ACHN (cell line): ENCODE data around the gene GRIP2.

Experiments
- DNase-seq: peaks from one replicate; pipeline ENCODE4 v3.0.0-alpha.2; 2015
- in situ Hi-C: cut with HindIII; loops from 2 replicates; pipeline ENCODE4 v1.10.0; 2017; ENCODE audit warnings: low sequenced_read_pairs, low pct_ligation_motif_present, low pct_unique_long_range_greater_than_20kb

The GRIP2 gene

DNA sequence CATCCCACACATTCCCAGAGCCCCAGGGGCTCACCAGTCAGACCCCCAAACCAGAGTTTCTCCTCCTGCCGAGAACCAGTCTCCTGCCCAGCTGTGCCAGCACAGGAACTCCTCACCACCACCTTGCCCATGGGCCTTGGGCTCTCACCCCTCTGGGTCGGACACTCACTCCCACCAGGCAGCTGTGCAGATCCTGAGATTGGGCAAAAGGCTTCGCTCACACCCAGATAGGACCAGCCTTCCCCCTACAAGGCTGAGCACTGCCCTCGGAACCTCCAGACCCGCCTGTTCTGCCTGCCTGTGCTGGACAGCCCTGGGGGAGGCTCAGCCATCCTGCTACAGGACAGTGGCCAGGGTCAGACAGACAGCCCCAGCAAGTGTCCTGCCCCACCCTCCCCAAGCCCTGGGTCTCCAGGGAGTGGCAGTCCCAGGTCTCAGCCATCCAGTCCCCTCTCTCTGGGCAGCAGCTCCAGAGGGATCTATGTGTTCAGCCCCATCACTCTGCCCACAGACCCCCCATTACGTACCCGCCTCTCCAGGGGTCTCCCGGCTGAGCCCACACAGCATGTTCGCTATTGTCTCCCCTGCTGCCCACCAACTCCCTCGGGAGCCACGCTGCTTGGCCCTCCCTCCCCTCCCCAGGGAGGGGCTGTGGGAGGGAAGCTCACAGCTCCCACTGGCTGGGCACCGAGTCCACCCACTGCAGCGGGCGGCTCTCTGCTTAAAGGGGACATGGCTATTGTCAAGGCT lies at the start of gene GRIP2:
Gene GRIP2 (minus strand): TSS at position 601 of the 750 bp plus-strand sequence. CDS start 34 bp downstream, at position 567.
- in situ Hi-C loops, result no loop called here
- no peak for DNase-seq

DNA sequence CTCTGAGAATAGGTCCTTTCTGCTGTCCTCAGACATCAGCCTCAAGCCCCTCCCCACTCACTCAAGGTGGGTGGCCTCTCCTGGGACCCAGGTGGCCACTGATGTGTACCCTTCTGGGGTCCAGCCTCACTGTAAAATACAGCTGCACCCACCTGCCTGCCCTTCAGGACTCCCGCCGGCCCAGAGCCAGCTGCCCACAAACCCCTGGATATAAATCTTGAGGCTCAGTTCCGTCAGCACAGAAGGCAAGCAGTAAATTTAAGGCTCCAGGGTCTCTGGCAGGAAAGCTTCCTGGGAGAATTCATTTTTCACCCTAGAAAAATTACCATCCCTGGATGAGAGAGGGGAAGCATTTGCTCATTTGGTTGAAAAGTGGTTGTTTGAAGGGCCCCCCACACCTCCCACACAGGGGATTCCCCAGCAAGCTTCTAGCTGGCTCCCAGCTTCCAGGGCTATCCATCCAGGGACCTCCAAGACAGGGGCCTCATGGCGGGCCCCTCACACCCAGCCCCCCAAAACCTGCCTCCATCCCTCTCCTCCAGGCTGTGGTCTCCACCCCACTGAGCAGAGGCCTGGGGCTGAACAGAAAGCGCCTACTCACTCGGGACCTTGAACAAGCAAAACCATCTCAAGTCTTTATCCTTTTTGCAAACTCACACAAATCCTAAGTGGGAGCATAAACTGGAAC lies 48.4 kb upstream of the GRIP2 start:
- no peak for DNase-seq
- in situ Hi-C loops, result no loop called here

DNA sequence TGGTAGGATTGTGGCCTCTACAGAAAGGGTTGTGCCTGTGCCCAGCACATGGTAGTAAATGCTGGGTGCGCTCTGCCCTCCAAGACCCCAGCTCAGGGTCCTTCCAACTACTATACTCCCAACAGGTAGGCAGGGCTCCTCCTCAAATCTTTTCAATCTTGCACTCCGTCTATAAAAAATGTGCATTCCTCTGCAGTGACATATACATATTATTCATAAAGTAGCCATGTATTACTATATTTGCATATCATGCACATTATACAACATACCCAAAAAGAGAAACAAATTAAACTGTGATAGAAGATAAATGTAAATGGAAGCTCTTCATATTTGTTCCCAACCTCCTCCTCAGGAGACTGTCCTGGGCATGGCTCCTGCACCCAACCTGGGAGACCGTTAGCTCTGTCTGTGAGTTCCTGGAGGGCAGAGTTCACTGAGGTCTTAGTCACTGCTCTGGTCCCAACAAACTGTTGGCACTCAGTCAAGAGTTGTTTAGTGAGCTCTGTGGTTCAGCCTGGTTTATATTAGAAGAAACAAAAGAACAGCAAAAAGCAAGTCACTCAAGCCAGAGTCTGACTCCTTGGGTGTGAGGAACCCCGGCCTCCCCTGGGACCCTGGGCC lies 47.7 kb upstream of the GRIP2 start:
- DNase-seq, result peak; percentile 41
- in situ Hi-C loops, result no loop called here

DNA sequence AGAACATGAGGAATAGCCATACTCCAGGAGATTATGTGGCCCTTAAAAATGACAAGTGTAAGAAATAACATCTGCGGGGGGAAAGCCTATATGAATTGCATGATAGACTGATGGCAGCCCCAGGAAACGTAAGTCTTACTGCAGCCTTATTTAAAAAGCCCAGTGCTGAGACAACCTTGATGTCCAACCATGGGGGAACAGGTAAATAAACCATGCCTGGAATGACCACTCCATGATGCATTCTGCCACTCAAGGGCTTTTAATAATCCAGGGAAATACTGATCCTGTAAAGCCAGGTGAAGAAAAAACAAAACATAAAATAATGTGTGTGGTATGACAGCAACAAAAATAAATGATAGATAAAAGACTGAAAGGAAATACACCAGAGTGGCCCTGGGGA lies 46.5 kb upstream of the GRIP2 start:
- no peak for DNase-seq
- in situ Hi-C loops, result no loop called here

DNA sequence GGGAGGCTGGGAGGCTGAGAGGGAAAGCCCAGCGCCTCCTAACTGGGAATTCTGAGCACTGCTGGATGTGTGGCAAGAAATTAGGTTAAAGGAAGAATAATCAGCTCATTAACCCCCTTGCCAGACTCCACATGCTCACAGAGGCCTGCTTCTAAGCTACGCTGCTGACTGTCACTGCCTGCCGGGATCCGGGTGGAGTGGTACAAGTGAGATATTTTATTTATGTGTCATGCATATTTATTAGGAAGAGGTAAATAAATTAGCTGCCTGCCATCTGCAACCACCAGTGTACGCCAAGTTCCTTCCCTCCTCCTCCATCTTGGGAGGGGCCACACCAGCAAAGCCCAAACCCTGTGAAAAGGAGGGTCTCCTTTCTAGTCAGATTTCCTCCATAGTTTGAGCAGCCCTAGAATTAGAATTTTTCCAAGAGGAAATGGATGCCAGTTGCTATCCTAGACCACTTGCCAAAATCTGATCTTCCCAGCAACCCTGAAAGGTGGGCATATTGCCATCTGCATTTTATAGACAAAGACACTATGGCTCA lies 43.5 kb upstream of the GRIP2 start:
- in situ Hi-C loops, result no loop called here
- DNase-seq, result no peak

DNA sequence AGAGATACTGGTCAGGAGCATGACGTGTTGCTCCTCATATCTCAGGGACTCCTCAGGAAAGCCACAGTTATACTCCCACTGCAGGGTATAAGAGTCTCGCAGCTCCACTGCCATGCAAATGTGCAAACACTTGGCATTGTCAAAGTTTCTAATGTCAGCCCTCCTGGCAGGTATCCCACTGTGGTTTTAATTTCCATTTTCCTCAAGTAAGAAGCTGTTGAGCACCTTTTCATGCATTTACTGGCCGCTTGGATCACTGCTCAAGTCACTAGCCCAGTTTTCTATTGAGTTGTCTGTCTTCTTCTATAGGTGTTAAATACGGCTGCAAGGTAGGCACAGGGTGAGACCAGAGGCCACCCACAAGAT lies 41.9 kb upstream of the GRIP2 start:
- in situ Hi-C loops, result no loop called here
- no peak for DNase-seq

DNA sequence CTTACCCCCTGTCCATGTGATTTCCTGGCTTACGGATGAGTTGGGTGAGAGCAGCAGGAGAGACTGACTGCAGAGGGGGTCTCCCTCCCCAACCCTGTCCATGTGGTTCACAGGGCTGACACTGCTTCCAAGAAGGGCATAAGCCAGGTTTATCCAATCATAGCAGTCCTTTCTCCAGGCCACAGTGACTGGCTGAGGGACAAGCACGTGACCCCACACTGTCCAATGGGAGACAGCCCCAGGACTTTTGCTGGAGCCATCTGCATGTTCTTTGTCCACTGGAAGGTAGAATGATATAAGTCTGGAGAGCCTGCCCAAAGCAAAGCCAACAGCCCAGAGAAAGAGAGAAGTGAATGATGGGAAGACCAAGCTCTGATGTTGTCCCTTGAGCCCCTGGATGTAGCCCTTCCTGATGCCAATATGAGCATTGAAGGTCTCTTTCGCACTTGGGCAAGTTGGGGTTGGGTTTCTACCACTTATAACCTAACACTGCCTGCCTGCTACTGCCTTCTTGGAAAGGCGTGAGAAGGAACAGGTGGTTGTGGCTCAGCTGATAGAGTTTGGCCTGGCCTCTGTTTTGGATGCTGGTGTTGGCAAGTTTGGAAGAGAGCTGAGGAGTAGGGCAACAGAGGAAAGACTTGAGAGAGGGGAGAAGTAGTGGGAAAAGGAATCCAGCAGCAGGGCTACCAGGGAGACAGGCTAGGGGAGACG lies 41.3 kb upstream of the GRIP2 start:
- in situ Hi-C loops, result no loop called here
- no peak for DNase-seq

DNA sequence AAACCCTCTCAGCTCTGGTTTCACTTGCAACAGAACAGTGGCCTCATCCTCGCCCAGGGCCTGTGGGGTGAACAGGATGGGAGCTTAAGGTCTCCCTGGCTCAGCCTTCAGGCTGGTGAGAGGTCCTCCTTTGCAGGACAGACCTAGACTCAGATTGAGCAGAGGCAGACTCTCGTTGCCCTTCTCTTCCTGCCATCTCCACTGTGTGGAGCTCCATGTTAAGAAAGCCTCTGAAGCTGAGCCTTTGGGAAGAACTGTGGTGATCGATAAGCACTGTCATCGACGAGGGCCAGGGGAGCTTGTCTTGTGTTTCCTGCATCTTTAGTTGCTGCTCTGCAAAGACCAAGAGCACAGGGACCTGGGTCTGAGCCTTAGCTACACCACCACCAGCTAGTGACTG lies 37.8 kb upstream of the GRIP2 start:
- no peak for DNase-seq
- in situ Hi-C loops, result no loop called here

DNA sequence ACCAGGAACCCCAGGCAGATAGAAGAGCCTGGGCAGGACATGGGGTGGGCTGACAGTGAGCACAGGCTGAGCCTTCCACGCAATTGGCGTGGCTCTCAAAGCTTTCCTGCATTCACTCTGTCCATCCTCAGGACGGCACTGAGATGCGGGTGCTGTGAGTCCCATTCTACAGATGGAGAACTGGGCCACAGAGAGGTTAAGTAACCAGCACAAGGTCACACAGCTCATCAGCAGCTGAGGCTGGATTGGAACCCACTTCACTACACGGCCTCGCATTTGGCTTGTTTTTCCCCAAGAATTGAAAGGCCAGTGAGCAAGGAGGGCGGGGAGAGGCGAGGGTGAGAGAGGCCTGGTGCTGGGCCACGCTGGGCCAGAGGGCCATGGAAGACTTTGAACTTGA lies 36.0 kb upstream of the GRIP2 start:
- in situ Hi-C loops, result no loop called here
- DNase-seq, result no peak

DNA sequence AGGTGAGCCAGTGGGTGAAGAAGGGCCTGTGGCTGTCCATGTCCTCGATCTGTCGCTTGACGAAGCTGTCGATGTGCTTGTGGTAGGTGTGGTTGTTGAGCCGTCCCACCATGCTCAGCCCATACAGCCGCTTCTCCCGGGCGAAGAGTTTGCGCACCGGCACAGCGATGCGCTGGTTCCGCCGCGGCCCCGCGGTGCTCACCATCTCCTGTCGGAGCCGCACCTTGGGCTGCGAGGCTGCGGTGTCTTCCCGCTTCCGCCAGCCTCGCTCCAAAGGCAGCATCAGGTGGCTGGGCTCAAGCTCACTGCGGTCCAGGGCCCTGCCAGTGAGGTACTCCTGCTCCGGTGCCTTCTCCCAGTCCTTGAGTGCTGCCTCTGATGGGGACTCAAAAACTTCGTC lies 34.0 kb upstream of the GRIP2 start:
- in situ Hi-C loops, result no loop called here
- no peak for DNase-seq

DNA sequence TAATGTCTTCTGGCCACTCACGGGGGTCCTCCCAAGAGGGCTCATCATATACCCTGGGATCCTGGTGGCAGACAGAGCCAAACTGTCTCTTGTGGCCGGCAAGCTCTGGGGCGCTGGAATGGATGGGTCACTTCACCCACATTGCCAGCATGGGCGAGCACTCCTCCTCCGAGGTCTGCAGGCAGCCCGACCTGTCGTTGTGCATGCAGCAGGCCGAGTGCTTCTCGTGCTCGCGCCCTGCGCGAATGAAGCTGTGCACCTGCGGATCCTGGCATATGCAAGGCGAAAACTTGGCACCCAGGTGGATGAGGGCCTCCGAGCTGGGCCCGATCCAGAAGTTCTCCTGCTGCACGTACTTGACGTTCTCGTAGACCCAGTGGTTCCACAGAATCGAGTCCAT lies 33.6 kb upstream of the GRIP2 start:
- no peak for DNase-seq
- in situ Hi-C loops, result no loop called here

DNA sequence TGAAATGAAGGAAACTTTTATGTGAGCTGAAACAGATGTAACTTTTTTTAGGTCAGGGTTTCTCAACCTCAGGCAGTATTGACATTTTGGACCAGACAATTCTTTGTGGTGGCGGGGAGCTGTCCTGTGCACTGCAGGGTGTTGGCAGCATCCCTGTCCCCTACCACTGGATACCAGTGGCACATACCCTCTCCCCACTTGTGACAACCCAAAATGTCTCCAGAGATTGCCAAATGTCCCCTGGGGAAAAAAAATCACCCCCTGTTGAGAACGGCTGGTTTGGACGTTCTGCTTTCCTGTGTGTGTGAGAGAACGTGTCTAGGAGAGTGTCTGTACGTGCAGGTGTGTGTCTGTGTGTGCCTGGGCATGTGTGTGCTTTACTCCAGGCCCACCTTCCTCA lies 30.7 kb upstream of the GRIP2 start:
- in situ Hi-C loops, result no loop called here
- no peak for DNase-seq

DNA sequence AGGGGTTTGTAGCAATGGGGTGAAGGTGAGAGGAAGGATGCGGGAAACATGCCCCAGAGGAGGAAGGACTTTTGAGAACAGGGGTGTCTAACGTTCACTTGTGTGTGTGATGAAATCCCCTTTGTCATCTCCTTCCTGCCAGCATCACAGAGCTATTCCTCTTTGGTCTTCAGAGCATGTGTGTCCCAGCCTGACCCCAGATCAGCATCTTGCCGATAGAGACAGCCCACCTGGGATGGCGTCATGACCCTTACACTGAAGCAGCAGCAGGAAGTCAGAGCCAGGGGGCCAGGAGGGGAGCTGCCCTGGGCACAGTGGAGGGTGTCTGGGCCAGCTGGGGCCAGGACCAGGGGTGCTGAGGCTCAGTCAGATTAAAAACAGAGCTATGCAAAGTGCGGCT lies 29.9 kb upstream of the GRIP2 start:
- in situ Hi-C loops, result no loop called here
- no peak for DNase-seq

DNA sequence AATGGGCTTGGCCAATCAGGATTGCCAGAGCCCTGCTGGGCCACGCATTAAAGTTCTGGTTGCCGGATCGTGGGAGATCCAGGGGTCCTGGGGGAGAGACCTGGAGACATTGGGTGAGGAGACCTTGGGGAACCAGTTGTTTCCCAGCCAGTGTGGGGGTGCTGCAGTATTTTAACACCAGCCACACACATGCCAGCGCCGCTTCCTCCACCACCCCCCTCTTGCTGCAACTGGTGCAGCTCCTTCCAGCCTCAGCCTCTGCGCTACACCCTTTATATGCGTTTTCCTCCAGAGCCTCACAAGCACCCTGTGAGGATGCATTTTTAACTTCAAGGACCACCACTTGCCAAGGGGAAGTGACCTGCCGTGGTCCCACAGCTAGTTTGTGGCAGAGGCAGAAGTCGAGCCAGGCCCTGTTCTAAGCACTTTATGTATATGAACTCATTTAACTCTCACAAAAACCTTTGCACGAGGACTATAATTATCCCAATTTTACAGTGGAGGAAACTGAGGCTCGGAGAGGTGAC lies 29.4 kb upstream of the GRIP2 start:
- DNase-seq, result no peak
- in situ Hi-C loops, result no loop called here

DNA sequence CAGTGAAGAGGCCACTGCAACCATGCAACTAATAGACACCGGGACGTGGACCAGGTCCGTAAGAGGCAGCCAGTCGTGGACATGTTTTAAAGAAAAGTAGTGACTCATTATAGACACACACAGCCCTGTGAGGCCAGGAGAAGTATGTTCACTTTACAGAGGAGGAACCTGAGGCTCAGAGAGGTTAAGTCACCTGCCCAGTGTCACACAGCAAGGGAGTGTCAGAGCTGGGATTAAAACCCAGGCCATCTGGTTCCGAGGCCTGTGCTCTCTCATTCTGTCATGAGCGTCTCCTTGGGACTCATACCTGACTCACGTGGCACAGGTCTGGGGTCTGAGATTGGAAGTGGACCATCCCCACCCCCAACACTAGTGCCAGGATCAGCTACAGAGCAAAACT lies 28.1 kb upstream of the GRIP2 start:
- in situ Hi-C loops, result no loop called here
- DNase-seq, result no peak

DNA sequence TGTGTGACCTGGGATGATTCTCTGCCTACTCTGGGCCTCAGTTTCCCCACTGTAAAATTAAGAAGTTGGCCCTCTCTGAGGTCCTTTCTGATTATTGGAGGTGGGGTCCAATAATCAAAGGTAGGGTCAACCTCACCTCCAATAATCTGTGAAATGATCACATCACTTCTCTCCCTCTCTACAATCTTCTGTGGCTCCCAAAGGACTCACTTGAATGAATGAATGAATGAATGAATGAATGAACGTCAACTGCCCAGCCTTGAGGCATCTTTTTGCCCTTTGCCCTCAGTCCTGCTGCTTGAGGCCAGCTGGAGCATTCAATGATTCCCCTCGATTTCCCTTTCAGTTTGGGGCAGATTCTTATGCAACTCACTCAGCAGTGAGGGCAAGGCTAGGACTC lies 26.7 kb upstream of the GRIP2 start:
- no peak for DNase-seq
- in situ Hi-C loops, result no loop called here

DNA sequence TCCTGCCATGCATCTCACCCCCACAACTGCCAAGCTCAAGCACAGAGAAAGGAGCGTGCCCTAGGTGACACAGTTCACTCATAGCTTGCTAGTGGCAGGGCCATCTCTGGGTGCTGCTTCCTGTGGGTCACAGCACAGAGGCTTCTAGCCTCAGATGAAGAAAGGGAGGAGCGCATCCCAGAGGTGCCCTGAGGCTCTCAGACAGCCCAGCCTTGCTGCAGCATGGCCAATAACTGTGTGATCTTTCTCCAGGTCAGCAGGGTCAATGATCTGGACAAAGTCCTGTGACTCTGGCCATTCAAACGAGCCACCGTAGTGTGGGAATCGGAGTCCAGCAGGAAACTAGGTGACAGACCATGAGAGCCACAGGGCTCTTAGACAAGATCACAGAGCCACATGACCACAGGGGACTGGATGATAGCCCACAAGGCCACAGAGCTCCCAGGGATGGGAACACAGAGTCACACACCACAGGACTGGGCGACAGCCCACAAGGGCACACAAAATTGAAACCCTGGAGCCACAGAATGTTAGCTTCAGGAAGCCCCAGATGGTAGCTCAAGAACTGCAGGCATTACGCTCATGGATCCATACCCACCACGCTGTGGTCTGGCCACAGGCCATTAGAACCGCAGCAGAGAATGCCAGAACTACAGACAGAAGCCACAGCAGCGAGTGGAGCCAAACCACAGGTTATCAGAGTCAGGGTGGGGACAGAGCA lies 25.9 kb upstream of the GRIP2 start:
- in situ Hi-C loops, result no loop called here
- peak; percentile 57 for DNase-seq

DNA sequence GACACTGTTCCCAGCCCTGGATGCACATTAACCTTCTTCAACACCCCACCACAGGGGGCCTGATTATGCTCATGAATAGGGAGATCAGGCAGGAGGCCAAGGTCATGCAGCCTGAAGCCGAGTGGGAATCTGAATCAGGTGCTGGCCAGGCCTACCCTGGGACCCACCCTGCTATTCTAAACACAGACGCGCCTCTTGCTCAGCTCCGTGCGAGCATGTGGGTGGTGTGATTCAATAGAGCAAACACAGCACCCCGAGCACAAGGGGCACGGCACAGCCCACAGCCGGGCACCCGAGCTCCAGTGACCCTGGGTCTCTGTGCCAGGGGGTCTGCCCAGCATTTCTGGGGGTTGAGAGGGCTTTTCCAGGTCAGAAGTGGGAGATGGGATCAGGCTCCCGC lies 24.6 kb upstream of the GRIP2 start:
- in situ Hi-C loops, result no loop called here
- DNase-seq, result no peak
